GM21786 (cell line): ENCODE results near the gene MAP1LC3B.

Experiments
- ATAC-seq: cut with Tn5 transposase; IDR thresholded peaks from one replicate; pipeline ENCODE4 v1.9.1; 2021; ENCODE audit not compliant: unreplicated experiment

Gene MAP1LC3B

DNA sequence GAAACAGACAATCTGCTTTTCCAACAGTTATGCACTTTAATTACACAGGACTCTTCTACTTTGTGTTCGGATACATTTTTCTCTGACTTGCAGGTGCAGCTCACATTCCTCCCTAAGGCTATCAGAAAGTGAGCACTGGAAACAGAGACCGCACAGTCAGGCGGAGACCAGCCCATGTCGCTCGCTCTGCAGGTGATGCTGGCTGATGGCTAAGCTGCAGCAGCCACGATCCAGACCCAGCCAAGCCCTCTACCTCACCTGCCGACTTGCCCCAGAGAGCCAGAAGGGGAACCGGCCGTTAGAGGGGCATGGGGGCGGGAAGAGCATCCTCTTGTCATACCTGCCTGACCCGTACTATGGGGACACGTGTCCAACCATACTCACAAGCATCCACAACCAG, 33.8 kb downstream of the MAP1LC3B start:
- no peak for ATAC-seq

DNA sequence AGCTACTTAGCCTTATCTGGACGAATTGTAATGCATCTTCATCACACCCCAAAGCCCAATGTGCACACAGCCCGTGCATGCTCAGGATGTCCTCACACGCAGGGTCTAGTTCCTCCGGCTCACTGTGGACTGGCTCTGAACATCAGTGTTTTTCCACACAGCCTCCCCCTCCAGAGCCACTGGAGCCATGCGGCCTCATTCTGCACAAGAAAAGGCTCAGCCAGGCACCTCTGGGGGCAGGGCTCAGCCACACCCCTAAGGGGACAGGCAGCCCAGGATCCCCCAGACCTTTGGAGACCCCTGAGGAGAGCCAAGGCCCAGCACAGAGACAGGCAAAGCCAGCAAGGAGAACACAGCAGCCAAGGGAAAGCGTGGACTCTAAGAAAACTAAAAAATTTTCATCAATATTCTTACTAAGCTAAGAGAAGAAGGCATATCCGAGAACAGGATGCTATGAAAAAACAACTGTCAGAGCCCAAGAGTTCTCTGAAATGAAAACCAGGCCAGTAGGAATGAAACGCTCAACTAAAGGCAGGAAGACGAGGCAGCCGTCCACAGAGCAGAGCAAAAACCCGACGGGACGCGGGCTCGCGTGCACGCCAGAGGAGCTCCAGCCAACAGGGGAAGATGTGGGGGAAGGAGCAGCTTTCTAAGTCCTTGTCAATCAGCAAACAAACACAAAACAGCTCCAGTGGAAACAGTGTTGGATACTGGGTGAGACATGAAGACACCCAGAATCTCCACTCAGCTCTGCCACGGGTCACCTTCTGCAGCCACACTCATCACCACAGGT, 34.5 kb downstream of the MAP1LC3B start:
- no peak for ATAC-seq

GRCh38 chr16:87431926-87432325, 39.8 kb downstream of the MAP1LC3B start:
- no peak for ATAC-seq

GRCh38 chr16:87432330-87432915, 40.3 kb downstream of the MAP1LC3B start:
- ATAC-seq, result no peak

GRCh38 chr16:87434146-87434667, 42.1 kb downstream of the MAP1LC3B start:
- no peak for ATAC-seq

DNA sequence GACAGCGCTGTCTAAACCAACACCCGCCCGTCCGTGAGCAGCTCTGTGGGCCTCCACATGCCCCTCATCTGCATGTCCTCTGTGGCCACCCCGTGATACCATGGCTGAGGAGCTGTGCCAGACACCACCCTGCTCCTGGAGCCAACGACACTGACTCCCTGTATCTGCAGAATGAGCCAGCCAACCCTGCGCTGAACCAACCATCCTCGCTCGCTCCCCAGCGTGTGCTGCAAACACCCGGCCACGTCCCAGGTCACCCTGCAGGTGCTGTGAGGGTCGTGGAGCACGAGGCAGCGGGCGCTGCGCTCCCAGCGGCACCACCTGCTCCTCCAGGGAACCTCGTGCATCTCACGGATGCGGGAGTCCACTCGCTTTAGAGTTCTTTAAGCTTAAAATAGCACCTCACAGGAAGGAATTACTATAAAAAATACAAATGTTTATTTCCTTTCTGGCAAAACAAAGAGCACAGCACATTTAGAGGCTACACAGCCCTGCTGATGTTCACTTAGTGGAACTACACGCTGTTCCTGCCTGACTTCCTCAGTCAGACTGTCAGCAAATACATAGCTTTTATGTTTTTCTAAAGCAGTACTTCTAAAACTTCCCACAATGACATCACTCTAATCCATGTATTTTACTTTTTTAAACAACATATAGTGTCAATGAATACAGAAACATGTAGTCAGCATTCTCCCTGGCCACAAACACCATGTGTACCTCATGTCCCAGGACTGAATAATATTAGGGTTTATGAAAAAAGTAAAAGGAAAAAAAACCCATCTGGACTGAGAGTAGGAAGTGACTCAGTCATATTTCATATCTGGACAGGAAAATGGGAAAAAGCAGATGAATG, 43.5 kb downstream of the MAP1LC3B start:
- no peak for ATAC-seq

DNA sequence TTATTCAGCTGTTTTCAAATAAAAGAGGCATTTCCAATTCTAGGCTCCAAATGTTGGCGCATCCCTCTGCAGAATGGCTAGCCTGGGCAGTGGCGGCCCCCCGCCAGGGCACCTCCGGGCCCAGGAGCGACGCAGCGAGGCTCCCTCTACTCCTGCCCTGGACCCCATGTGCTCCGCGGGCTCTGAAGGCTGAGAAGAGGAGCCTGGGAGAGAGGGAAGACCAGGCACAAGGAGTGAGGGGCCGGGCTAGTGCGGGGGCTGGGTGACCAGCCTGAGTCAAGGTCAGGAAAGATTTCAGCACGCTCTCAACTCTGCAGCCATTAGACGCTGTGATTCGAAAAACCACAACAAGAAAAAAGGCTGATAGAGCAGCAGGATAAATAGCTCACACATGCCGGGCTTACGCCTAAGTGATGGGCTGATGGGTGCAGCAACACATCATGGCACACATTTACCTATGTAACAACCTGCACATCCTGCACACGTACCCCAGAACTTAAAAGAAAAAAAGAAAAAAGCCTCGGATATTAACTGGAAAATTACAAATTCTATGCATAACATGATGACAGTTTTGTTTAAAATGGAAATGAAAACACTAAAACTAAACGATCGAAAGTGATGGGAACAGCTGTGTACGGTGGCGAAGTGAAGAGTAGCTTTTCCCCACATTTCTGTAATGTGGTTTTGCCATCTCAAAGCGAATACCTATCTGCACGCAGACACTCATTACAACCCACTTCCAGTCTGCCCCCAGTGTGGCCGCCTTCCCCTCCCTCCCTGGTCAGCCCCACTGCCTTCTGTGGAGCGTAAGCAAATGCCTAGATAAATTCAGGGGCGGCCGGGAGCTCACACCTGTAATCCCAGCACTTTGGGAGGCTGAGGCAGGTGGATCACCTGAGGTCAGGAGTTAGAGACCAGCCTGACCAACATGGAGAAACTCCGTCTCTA, 44.4 kb downstream of the MAP1LC3B start:
- ATAC-seq, result no peak

DNA sequence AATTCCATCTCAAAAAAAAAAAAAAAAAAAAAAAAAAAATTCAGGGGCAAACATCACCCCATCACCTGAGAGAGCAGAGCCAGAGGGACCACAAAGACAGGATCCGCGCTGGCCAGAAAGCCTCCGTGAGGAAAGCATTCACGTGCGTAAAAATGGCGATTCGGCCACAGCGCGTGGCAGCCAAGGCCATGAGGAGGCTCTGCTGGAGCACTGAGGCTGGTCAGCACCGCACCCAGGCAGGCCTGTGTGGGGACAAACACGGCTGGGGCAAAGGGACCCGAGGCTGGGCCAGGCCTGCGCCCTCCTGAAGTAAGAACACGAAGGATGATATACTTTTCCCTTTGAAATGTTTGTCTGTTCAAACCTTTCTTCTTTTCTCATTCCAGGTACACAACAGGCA, 45.2 kb downstream of the MAP1LC3B start:
- no peak for ATAC-seq

DNA sequence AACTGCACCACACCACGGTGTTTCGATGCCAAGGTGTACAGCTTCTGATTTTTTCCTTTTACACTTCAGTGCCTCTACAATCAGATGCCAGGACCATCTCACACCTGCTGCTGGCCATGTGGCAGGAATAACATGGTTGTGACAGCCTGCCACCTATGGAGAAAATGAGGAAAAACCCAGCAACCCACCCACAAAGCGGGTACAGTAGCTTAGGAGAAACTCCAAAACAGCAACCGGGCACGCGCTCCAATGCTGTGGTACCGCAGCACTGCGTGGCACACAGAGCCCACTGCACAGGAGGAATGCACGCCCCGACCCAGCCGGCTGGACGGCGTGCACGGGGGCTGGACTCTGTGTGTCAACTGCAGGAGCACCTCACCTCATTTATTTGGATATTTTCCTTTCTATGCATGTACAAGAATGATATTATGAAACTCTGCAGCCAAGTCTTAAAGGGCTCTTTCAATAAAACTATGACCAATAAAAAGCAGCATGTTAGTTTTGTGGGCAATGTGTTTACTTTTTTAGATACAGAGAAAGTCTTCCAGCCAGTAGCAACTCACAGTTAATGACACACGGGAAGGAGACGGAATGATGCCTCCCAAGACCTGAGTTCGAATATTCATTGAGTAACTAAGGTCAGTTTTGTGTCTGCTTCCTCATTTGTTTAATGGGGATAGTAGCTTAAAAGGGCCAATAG, 45.9 kb downstream of the MAP1LC3B start:
- ATAC-seq, result no peak

GRCh38 chr16:87438611-87438985, 46.5 kb downstream of the MAP1LC3B start:
- no peak for ATAC-seq

DNA sequence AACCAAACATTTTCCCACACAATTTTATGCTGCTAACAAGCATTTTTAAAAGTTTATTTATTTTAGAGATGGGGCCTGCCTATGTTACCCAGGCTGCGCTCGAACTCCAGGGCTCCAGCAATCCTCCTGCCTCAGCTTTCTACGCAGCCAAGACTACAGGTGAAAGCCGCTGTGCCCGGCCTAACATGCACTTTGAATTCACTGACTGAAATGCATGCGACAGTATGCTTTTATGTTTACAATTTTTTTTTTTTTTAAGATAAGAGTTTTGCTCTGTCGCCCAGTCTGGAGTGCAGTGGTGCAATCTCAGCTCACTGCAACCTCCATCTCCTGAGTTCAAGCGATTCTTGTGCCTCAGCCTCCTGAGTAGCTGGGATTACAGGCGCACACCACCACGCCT, 47.8 kb downstream of the MAP1LC3B start:
- no peak for ATAC-seq

DNA sequence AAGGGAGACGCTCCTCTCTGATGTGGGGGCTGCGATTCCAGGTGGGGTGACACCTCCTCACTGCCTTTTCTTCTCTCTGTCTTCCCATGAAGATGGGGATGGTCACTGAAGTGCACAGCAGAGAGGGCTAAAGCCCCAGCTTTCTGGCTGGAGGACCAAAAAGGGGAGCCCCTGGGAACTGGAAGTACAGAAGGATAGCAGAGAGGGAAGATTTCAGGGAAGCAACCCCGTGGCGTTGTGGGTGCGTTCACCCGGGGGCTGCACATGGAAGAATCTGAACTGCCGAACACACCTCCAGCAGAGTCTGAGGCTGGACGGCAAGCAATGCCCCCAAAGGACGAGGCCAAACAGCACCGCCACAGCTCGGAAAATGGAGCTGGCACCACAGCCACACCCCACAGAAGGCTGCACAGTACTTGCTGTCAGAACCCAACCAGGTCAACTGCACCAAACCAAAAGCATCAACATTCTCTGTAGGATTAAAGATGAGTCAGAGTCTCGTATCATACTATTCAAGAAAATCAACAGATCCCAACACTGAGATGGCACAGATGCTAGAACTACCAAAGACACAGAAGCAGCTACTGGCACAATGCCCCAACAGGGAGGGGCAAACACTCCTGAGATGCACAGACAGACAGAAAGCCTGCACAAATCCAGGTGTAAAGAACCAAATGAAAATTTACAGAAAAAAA, 49.9 kb downstream of the MAP1LC3B start:
- no peak for ATAC-seq

GRCh38 chr16:87442581-87442966, 50.4 kb downstream of the MAP1LC3B start:
- no peak for ATAC-seq

- ATAC-seq, result no peak
These were observed 50.9 kb downstream of the MAP1LC3B start for GRCh38 chr16:87443016-87443415.

GRCh38 chr16:87443964-87444363, 51.8 kb downstream of the MAP1LC3B start:
- no peak for ATAC-seq

GRCh38 chr16:87445486-87445885, 53.4 kb downstream of the MAP1LC3B start:
- no peak for ATAC-seq

GRCh38 chr16:87446479-87446878, 54.3 kb downstream of the MAP1LC3B start:
- ATAC-seq, result no peak

GRCh38 chr16:87447323-87447722, 55.2 kb downstream of the MAP1LC3B start:
- no peak for ATAC-seq

DNA sequence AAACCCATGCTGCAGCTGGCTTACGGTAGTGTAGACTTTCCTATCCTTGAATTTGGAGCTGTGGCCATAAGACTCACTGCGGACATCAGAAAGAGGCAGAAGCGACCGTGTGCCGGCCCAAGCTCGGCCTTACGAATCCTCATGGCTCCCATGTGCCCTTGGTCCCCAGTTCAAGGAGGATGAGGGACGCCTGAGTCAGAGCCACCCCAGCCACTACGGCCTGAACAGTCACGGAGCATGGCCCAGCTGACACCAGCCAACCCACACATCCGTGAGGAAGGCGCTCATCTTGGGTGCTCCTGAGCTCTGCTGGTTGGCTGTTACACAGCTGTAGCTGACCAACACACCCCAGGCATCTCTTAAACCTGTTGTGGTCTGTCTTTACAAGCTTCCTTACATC, 56.7 kb downstream of the MAP1LC3B start:
- ATAC-seq, result no peak
